ENCODE measurements around the gene POMGNT2. TPM values are rescaled to one million over a fixed set of nuclear protein-coding genes. Genes with fewer than 3 reads are reported as not detected.

POMGNT2 gene
- total RNA-seq, 1 donor from 2014 or later = 14.5 TPM

- Histone ChIP-seq H3K36me3 (no peaks in the 10 kb centered on the region), H3K4me3 (no peak overlapping the region), H3K9me3 (no peaks in the 10 kb centered on the region), H3K4me1 (no peaks in the 10 kb centered on the region), H3K27me3 (no peaks in the 10 kb centered on the region), H3K27ac (no peak overlapping the region)
- DNase-seq (ENCODE audit: low spot score in 2 of 2) = no peak
- TF ChIP-seq CTCF (IDR thresholded peaks at IDR 0.05) = no peak
- intact Hi-C loops (cut with DNase I) = no loop called here
These were observed 40.7 kb upstream of the POMGNT2 start for GRCh38 chr3:43146599-43146998.

- Histone ChIP-seq H3K9me3 (no peaks in the 10 kb centered on the region), H3K4me3 (no peak overlapping the region), H3K36me3 (no peaks in the 10 kb centered on the region), H3K27me3 (no peaks in the 10 kb centered on the region), H3K27ac (no peak overlapping the region), H3K4me1 (no peaks in the 10 kb centered on the region)
- TF ChIP-seq CTCF (IDR thresholded peaks at IDR 0.05) = no peak
- intact Hi-C loops (cut with DNase I) = no loop called here
- DNase-seq (ENCODE audit: low spot score in 2 of 2) = no peak
These were observed 39.0 kb upstream of the POMGNT2 start for GRCh38 chr3:43144761-43145490.

GRCh38 chr3:43142472-43142871 is 36.6 kb upstream of the POMGNT2 start:
- intact Hi-C loops (cut with DNase I) = no loop called here
- Histone ChIP-seq H3K4me1 (no peaks in the 10 kb centered on the region), H3K36me3 (no peaks in the 10 kb centered on the region), H3K27me3 (no peaks in the 10 kb centered on the region), H3K4me3 (no peak overlapping the region), H3K27ac (no peak overlapping the region), H3K9me3 (no peaks in the 10 kb centered on the region)
- TF ChIP-seq CTCF (IDR thresholded peaks at IDR 0.05) = no peak
- no peak for DNase-seq (ENCODE audit: low spot score in 2 of 2)

GRCh38 chr3:43138488-43139231 is 32.8 kb upstream of the POMGNT2 start:
- Histone ChIP-seq H3K27ac (no peak overlapping the region), H3K4me3 (no peak overlapping the region), H3K36me3 (no peaks in the 10 kb centered on the region), H3K27me3 (no peaks in the 10 kb centered on the region), H3K4me1 (no peaks in the 10 kb centered on the region), H3K9me3 (no peaks in the 10 kb centered on the region)
- TF ChIP-seq CTCF (IDR thresholded peaks at IDR 0.05) = no peak
- DNase-seq (ENCODE audit: low spot score in 2 of 2) = no peak
- intact Hi-C loops (cut with DNase I) = no loop called here

GRCh38 chr3:43132870-43133636 is 27.2 kb upstream of the POMGNT2 start:
- H3K9me3 ChIP-seq = no peaks in the 10 kb centered on the region
- H3K4me3 ChIP-seq = no peak overlapping the region
- H3K27me3 ChIP-seq = no peaks in the 10 kb centered on the region
- DNase-seq (ENCODE audit: low spot score in 2 of 2) = no peak
- H3K4me1 ChIP-seq = no peaks in the 10 kb centered on the region
- H3K36me3 ChIP-seq = no peaks in the 10 kb centered on the region
- no peak overlapping the region for H3K27ac ChIP-seq
- intact Hi-C loops (cut with DNase I) = no loop called here
- no peak for TF ChIP-seq CTCF (IDR thresholded peaks at IDR 0.05)

Measured in ascending aorta (tissue), 2 donors.